Measurements from ENCODE around the gene SLC25A39. TPM values are rescaled to one million over a fixed set of nuclear protein-coding genes. Genes with fewer than 3 reads are reported as not detected.
"Not testable (repeated sequence)": the region's sequence is repeated elsewhere in the genome, so short reads cannot be mapped to it uniquely, and the experiment has no call there.

Gene SLC25A39
- total RNA-seq, 1 experiment from 2014 or later, result 199 TPM

- DNase-seq (ENCODE audit: low spot score), result no peak
Observed at GRCh38 chr17:44354582-44355561, 30.2 kb upstream of the SLC25A39 start.

- DNase-seq (ENCODE audit: low spot score), result no peak
Observed at GRCh38 chr17:44353672-44354331, 29.2 kb upstream of the SLC25A39 start.

- DNase-seq (ENCODE audit: low spot score), result no peak
Observed at GRCh38 chr17:44352828-44353671, 28.4 kb upstream of the SLC25A39 start.

- no peak for DNase-seq (ENCODE audit: low spot score)
Observed at GRCh38 chr17:44351961-44352827, 27.6 kb upstream of the SLC25A39 start.

GRCh38 chr17:44351464-44351863, 26.8 kb upstream of the SLC25A39 start:
- no peak for DNase-seq (ENCODE audit: low spot score)

GRCh38 chr17:44350733-44351226, 26.2 kb upstream of the SLC25A39 start:
- peak; percentile 45 for DNase-seq (ENCODE audit: low spot score)

GRCh38 chr17:44349553-44350070, 25.0 kb upstream of the SLC25A39 start:
- no peak for DNase-seq (ENCODE audit: low spot score)

GRCh38 chr17:44348988-44349364, 24.4 kb upstream of the SLC25A39 start:
- DNase-seq (ENCODE audit: low spot score), result no peak

- peak; percentile 60 for DNase-seq (ENCODE audit: low spot score)
Observed at GRCh38 chr17:44348234-44348987, 23.8 kb upstream of the SLC25A39 start.

GRCh38 chr17:44347206-44348055, 22.8 kb upstream of the SLC25A39 start:
- not testable (repeated sequence) for DNase-seq (ENCODE audit: low spot score)

GRCh38 chr17:44346064-44346844, 21.6 kb upstream of the SLC25A39 start:
- no peak for DNase-seq (ENCODE audit: low spot score)

GRCh38 chr17:44345454-44346026, 20.9 kb upstream of the SLC25A39 start:
- peak; percentile 74 for DNase-seq (ENCODE audit: low spot score)

GRCh38 chr17:44344939-44345453, 20.4 kb upstream of the SLC25A39 start, which contains the start of gene GRN:
Gene GRN (plus strand): TSS chr17:44345302. CDS start chr17:44349165, 3,863 bp downstream.
- DNase-seq (ENCODE audit: low spot score), result peak; percentile 99

- no peak for DNase-seq (ENCODE audit: low spot score)
Observed at GRCh38 chr17:44343510-44344209, 19.0 kb upstream of the SLC25A39 start.

GRCh38 chr17:44340553-44340952, 15.9 kb upstream of the SLC25A39 start:
- DNase-seq (ENCODE audit: low spot score), result not testable (repeated sequence)

- DNase-seq (ENCODE audit: low spot score), result peak; percentile 70
Observed at GRCh38 chr17:44338702-44339101, 14.1 kb upstream of the SLC25A39 start.

- DNase-seq (ENCODE audit: low spot score), result no peak
Observed at GRCh38 chr17:44335968-44336367, 11.3 kb upstream of the SLC25A39 start.
